Measurements from ENCODE around the gene PRMT6. TPM values are rescaled to one million over a fixed set of nuclear protein-coding genes. Genes with fewer than 3 reads are reported as not detected.

Gene PRMT6
- total RNA-seq, 1 donor from 2014 or later: 29.3 TPM

- no peaks in the 10 kb centered on the region for H3K27me3 Mint-ChIP-seq
- H3K4me1 Mint-ChIP-seq (ENCODE audit: low read depth): no peaks in the 10 kb centered on the region
- DNase-seq (ENCODE audit: low spot score, unreplicated experiment): no peak
- H3K4me3 Mint-ChIP-seq (ENCODE audit: low read depth): no peak overlapping the region
- H3K36me3 Mint-ChIP-seq (ENCODE audit: insufficient read depth): no peaks in the 10 kb centered on the region
- TF ChIP-seq, protein P1, sequence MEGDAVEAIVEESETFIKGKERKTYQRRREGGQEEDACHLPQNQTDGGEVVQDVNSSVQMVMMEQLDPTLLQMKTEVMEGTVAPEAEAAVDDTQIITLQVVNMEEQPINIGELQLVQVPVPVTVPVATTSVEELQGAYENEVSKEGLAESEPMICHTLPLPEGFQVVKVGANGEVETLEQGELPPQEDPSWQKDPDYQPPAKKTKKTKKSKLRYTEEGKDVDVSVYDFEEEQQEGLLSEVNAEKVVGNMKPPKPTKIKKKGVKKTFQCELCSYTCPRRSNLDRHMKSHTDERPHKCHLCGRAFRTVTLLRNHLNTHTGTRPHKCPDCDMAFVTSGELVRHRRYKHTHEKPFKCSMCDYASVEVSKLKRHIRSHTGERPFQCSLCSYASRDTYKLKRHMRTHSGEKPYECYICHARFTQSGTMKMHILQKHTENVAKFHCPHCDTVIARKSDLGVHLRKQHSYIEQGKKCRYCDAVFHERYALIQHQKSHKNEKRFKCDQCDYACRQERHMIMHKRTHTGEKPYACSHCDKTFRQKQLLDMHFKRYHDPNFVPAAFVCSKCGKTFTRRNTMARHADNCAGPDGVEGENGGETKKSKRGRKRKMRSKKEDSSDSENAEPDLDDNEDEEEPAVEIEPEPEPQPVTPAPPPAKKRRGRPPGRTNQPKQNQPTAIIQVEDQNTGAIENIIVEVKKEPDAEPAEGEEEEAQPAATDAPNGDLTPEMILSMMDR (IDR thresholded peaks at IDR 0.05; ENCODE audit: unreplicated experiment): no peak
- no peak overlapping the region for H3K27ac Mint-ChIP-seq
- H3K9me3 Mint-ChIP-seq (ENCODE audit: low read depth): peaks cover 6% of the 10 kb centered on the region
Measured at GRCh38 chr1:107098961-107099360, 42.5 kb downstream of the PRMT6 start.

GRCh38 chr1:107100331-107100984 is 44.0 kb downstream of the PRMT6 start:
- H3K4me1 Mint-ChIP-seq (ENCODE audit: low read depth): no peaks in the 10 kb centered on the region
- no peak for DNase-seq (ENCODE audit: low spot score, unreplicated experiment)
- TF ChIP-seq, protein P1 (IDR thresholded peaks at IDR 0.05; ENCODE audit: unreplicated experiment): no peak
- H3K27ac Mint-ChIP-seq: no peak overlapping the region
- peaks cover 6% of the 10 kb centered on the region for H3K9me3 Mint-ChIP-seq (ENCODE audit: low read depth)
- no peak overlapping the region for H3K4me3 Mint-ChIP-seq (ENCODE audit: low read depth)
- H3K36me3 Mint-ChIP-seq (ENCODE audit: insufficient read depth): no peaks in the 10 kb centered on the region
- no peaks in the 10 kb centered on the region for H3K27me3 Mint-ChIP-seq

GRCh38 chr1:107105914-107106313 is 49.4 kb downstream of the PRMT6 start:
- Mint-ChIP-seq H3K4me1 (ENCODE audit: low read depth) (no peaks in the 10 kb centered on the region), H3K9me3 (ENCODE audit: low read depth) (no peaks in the 10 kb centered on the region), H3K27ac (no peak overlapping the region), H3K27me3 (no peaks in the 10 kb centered on the region), H3K4me3 (ENCODE audit: low read depth) (no peak overlapping the region), H3K36me3 (ENCODE audit: insufficient read depth) (no peaks in the 10 kb centered on the region)
- TF ChIP-seq, protein P1 (IDR thresholded peaks at IDR 0.05; ENCODE audit: unreplicated experiment): no peak
- DNase-seq (ENCODE audit: low spot score, unreplicated experiment): no peak

Other genes with a start within 250 kb of the PRMT6 start
- 1.1 and 2.5 TPM in 2 replicates for gene NTNG1, start 84.4 kb downstream of the PRMT6 start, total RNA-seq

All from progenitor cell of endocrine pancreas (in vitro differentiated cells).